AG09319 (cell line): Measurements from ENCODE around the gene ZNF358.
A peak's percentile ranks its signal among the peaks of the same experiment; 100 is the strongest.

Experiments
- DNase-seq: peaks from one replicate; pipeline ENCODE4 v3.0.0-alpha.2; 2010; ENCODE audit warnings: low read depth; ENCODE audit errors: extremely low read depth
- TF ChIP-seq, protein P1 (sequence below): IDR thresholded peaks from 2 replicates; pipeline ENCODE4 v1.5.1; 2011; ENCODE audit warnings: low read depth, mild to moderate bottlenecking, inconsistent platforms, low read length, moderate library complexity

ZNF358 gene

DNA sequence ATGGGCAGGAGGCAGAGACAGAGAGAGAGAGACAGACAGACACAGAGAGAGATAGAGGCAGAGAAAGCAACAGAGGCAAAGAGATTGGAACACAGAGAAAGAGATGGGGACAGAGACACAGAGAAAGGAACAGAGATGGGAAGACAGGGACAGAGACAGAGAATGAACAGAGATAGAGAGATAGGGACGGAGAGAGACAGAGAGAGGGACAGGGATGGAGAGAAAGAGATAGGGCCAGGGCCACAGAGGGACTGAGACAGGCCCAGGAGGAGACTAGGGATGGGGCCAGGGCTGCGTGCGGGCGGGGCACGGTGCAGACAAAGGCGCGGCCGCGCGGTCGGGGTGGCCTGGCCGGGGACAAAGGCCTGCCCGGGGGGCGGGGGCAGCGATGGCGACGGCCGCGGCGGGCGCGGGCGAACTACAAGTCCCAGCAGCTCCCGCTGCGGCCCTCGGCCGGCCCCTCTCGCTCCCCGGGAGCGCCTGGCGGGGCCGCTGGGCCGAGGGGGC is at the start of gene ZNF358:
TSS of gene ZNF358 (plus strand) at position 459 of the 507 bp plus-strand sequence. CDS start 3,140 bp downstream, outside the sequence.
- TF ChIP-seq, protein P1, sequence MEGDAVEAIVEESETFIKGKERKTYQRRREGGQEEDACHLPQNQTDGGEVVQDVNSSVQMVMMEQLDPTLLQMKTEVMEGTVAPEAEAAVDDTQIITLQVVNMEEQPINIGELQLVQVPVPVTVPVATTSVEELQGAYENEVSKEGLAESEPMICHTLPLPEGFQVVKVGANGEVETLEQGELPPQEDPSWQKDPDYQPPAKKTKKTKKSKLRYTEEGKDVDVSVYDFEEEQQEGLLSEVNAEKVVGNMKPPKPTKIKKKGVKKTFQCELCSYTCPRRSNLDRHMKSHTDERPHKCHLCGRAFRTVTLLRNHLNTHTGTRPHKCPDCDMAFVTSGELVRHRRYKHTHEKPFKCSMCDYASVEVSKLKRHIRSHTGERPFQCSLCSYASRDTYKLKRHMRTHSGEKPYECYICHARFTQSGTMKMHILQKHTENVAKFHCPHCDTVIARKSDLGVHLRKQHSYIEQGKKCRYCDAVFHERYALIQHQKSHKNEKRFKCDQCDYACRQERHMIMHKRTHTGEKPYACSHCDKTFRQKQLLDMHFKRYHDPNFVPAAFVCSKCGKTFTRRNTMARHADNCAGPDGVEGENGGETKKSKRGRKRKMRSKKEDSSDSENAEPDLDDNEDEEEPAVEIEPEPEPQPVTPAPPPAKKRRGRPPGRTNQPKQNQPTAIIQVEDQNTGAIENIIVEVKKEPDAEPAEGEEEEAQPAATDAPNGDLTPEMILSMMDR: no peak
- peak; percentile 45 for DNase-seq

DNA sequence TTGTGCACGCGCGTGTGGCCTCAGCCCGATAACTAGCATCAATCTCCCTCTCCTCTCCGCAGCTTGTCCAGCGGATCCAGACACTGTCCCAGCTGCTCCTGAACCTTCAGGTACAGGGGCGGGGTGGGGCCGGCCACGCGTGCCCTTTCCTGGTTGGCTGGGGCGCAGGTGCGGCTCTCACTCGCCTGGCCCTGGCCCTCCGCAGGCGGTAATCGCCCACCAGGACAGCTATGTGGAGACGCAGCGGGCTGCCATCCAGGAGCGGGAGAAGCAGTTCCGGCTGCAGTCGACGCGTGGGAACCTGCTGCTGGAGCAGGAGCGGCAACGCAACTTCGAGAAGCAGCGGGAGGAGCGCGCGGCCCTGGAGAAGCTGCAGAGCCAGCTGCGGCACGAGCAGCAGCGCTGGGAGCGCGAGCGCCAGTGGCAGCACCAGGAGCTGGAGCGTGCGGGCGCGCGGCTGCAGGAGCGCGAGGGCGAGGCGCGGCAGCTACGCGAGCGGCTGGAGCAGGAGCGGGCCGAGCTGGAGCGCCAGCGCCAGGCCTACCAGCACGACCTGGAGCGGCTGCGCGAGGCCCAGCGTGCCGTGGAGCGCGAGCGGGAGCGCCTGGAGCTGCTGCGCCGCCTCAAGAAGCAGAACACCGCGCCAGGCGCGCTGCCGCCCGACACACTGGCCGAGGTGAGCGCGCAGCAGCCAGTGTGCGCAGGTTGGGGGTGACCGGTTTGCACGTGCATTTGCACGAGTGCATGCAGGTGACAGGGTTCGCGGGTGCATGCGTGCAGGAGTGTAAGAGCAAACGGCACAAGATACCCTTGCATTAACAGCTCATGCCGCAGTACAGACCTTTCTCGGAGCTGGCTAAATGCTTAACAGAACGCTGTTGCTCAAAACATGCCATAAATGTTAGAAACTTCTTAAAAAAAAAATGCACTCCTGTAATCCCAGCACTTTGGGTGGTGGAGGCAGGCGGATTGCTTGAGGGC is 48.6 kb upstream of the ZNF358 start:
- DNase-seq: no peak
- TF ChIP-seq, protein P1: no peak

DNA sequence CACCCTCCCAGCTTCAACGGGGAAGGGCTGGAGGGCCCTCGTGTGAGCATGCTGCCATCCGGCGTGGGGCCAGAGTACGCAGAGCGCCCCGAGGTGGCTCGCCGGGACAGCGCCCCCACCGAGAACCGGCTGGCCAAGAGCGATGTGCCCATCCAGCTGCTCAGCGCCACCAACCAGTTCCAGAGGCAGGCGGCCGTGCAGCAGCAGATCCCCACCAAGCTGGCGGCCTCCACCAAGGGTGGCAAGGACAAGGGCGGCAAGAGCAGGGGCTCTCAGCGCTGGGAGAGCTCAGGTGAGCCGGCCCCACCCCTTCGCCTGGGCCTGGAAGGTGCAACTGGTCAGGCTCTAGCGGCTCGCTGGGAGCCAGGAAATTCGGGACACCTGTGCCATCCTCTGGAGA is 47.1 kb upstream of the ZNF358 start:
- DNase-seq: no peak
- TF ChIP-seq, protein P1: no peak

DNA sequence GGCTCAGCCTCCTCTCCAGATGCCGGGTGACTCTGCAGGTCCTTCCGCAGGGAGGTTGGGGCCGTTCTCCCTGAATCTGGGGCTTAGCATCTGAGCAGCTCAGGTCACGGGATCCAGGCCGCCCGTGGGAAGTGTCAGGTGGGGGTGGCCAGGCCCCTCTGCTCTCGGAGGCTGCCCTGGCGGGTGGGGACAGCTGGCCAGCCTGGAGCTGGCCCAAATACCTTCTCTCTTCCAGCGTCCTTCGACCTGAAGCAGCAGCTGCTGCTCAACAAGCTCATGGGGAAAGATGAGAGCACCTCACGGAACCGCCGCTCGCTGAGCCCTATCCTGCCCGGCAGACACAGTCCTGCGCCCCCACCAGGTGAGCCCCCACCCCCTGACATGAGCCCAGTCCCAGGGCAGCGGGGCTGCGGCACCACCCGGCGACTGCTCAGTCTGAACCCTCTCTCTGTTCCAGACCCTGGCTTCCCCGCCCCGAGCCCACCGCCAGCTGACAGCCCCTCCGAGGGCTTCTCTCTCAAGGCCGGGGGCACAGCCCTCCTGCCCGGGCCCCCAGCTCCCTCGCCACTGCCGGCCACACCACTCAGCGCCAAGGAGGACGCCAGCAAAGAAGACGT is 46.1 kb upstream of the ZNF358 start:
- TF ChIP-seq, protein P1: no peak
- DNase-seq: no peak

DNA sequence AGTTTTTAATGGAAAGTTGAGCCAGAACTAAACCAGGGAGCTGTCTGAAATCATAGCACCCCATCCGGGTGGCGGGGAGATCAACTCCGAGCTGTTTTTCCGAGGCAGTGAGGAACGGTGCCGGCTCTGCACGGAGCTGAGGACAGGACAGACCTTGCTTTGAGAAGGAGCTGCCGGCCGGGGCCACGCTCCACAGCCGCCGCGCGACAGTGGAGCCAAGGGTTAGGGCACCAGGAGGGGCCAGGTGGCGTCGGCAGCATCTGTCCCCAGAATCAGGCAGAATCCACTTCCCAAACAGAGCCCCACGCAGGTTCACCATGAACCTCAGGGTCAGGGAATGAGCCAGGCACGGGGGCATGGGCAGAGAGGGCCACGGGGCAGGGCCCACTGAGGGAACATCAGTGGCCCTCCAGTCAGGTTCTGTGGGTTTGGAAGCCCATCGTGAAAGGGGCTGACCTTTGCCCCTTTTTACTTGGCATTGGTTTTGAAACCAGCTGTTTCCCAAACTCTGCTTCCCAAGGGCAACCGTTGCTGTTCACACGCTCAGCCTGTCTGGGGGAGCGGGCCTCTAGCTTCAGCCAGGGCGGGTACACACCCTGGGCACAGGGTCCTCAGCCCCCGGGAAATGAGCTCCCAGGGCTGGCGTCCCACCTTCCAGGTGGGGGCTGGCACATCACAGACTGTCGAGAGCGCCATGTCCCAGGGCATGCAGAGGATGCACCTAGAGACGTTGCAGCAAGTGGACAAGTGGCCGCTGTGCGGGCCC is 45.2 kb upstream of the ZNF358 start:
- no peak for DNase-seq
- TF ChIP-seq, protein P1: no peak

DNA sequence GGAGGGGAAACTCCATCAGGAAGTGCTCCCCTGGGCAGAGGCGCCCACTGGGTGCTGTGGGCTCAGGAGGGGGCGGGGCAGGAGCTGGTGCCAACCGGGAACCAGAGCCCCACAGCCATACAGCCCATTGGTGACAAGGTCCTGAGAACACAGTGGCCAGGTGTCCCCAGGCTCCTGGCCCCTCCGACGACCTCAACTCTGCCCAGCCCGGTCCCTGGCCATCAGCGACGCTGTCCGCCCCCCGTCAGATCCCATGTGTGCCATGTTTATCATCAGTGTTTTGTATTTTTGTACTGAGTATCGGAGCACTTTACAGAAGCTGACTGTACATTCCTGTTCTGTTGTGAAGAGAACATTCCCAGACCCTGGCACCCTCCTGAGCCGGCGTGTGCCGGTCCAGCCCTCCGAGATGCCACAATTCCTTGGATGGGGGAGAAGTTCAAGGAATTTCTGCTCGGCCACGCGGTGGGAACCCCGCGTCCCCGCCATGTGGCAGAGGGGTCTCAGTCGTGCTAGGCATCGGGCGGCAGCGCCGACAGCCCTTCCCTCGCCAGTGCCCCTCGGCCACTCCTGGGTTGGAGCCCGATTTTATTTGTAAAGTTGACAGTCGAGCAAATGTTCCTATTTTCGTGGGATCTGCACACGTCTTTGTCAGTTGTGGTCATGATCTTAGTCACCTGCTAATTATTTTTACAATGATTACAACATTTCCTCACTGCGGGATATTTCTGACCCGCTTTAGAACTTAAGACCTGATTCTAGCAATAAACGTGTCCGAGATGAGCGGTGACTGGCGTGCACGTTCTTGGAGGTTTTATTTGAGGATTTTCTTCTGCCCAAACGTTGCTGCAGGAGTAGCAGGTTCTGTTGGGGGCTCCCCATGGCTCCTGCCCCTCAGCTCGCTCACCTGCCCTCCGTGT is 43.9 kb upstream of the ZNF358 start:
- TF ChIP-seq, protein P1: no peak
- DNase-seq: no peak
